ENCODE data around the gene NT5C1A.

Gene NT5C1A

DNA sequence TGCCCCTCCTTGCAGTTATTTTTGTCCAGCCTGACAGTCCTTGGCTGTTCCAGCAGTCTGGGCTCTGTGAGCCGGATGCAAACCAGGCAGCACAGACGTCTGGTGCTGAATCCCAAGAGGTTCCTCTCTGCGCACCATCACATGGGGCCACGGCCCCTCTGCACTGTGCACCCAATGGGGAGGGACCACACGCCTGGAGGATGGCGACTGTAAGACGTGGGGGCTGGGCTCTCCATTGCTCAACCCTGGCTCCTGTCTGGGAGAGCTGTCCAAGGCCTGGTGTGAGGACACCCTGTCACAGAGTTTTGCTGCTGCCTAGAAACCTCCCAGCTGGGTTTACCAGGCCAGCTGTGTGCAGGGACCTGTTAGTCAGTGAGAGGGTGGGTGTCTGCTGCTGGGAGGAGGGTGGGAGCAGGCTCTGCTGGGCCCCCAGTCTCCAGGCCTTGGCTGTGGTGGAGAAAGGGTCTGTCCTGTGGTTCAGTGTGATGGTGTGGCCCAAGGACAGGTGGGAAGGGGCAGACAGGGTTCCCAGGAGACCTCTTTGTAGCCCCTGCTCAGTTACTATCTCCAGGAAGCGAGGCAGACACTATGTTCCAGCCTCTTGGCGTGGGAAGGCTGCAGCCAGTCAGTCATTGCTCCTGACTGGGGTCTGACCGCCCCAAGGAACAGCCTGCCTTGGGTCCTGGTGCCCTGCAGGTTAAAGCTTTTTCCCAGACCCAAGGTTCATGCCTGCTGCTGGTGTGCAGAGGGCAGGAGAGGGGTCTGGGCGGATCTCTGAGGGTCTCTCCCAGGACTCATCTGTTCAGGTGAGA is 46.2 kb downstream of the NT5C1A start:
- H3K36me3 ChIP-seq (ENCODE audit: control insufficient read depth in 2 of 2, insufficient read depth in 1 of 2, low read length in 2 of 2), result peaks cover 0 to 46% of the 10 kb centered on the region in 2 experiments; a peak in 1 of 3 replicates
- H3K27ac ChIP-seq (ENCODE audit: extremely low read depth, low read depth, low read length), result no peak overlapping the region
- H3K4me1 ChIP-seq (ENCODE audit: control insufficient read depth, insufficient read depth, low read length), result no peaks in the 10 kb centered on the region
- ChIA-PET CTCF (interaction anchor here (0.7 kb wide), 1 partner anchor 43 kb away, joined by 3 read pairs; no protein-coding TSS in a partner anchor), POLR2A (no interaction called here)
- H3K4me3 ChIP-seq (ENCODE audit: low read depth, low read length), result no peak overlapping the region
- TF ChIP-seq, protein P1, sequence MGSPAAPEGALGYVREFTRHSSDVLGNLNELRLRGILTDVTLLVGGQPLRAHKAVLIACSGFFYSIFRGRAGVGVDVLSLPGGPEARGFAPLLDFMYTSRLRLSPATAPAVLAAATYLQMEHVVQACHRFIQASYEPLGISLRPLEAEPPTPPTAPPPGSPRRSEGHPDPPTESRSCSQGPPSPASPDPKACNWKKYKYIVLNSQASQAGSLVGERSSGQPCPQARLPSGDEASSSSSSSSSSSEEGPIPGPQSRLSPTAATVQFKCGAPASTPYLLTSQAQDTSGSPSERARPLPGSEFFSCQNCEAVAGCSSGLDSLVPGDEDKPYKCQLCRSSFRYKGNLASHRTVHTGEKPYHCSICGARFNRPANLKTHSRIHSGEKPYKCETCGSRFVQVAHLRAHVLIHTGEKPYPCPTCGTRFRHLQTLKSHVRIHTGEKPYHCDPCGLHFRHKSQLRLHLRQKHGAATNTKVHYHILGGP (tag by site-specific recombination; IDR thresholded peaks at IDR 0.05), result no peak
- no peak for TF ChIP-seq ZNF16 (tag by site-specific recombination; IDR thresholded peaks at IDR 0.05; ENCODE audit: low read depth)
- TF ChIP-seq ZNF24 (tag by site-specific recombination; IDR thresholded peaks at IDR 0.05), result no peak
- TF ChIP-seq GLI4 (tag by site-specific recombination; IDR thresholded peaks at IDR 0.05), result no peak
- no peak for TF ChIP-seq ZNF654 (tag by site-specific recombination; IDR thresholded peaks at IDR 0.05; ENCODE audit: low read depth)
- TF ChIP-seq ZNF423 (tag by site-specific recombination; IDR thresholded peaks at IDR 0.05), result no peak
- TF ChIP-seq MEIS1 (CRISPR knock-in tag; IDR thresholded peaks at IDR 0.05; ENCODE audit: borderline replicate concordance), result no peak
- H3K9me3 ChIP-seq (ENCODE audit: control insufficient read depth, insufficient read depth, low read depth, low read length), result no peaks in the 10 kb centered on the region

DNA sequence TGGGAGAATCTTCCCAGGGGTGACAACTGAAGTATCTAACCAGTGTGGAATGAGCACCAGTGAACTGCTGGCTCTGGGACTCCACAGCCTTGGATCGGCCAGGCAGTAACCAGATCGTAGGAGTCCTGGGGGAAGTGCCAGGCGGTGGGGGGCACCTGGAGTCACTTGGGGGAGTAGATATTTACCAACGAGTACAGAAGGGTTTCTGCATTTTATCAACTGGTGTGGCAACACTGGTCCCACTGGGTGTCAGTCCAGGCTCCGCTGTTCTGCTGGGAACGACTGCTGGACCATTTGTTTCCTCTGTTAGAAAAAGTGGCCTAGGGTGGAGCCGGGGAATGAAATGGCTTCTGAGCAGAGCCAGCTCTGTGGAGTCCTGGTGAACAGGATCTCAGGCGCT is 46.9 kb downstream of the NT5C1A start:
- Histone ChIP-seq H3K4me3 (ENCODE audit: low read depth, low read length) (no peak overlapping the region), H3K27ac (ENCODE audit: extremely low read depth, low read depth, low read length) (no peak overlapping the region), H3K4me1 (ENCODE audit: control insufficient read depth, insufficient read depth, low read length) (no peaks in the 10 kb centered on the region), H3K9me3 (ENCODE audit: control insufficient read depth, insufficient read depth, low read depth, low read length) (no peaks in the 10 kb centered on the region), H3K36me3 (ENCODE audit: control insufficient read depth in 2 of 2, insufficient read depth in 1 of 2, low read length in 2 of 2) (peaks cover 0 to 40% of the 10 kb centered on the region in 2 experiments; a peak in 1 of 3 replicates)
- POLR2A ChIA-PET, result no interaction called here
- TF ChIP-seq, protein P2, sequence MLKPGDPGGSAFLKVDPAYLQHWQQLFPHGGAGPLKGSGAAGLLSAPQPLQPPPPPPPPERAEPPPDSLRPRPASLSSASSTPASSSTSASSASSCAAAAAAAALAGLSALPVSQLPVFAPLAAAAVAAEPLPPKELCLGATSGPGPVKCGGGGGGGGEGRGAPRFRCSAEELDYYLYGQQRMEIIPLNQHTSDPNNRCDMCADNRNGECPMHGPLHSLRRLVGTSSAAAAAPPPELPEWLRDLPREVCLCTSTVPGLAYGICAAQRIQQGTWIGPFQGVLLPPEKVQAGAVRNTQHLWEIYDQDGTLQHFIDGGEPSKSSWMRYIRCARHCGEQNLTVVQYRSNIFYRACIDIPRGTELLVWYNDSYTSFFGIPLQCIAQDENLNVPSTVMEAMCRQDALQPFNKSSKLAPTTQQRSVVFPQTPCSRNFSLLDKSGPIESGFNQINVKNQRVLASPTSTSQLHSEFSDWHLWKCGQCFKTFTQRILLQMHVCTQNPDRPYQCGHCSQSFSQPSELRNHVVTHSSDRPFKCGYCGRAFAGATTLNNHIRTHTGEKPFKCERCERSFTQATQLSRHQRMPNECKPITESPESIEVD (tag by site-specific recombination; IDR thresholded peaks at IDR 0.05), result no peak
- TF ChIP-seq ZNF670 (tag by site-specific recombination; IDR thresholded peaks at IDR 0.05; ENCODE audit: low read depth) (no peak), ZNF175 (tag by site-specific recombination; IDR thresholded peaks at IDR 0.05) (no peak), ZIC2 (tag by site-specific recombination; IDR thresholded peaks at IDR 0.05) (no peak), REPIN1 (tag by site-specific recombination; IDR thresholded peaks at IDR 0.05; ENCODE audit: low read depth) (no peak), ZNF830 (tag by site-specific recombination; IDR thresholded peaks at IDR 0.05; ENCODE audit: low read depth) (no peak), ZNF433 (tag by site-specific recombination; IDR thresholded peaks at IDR 0.05; ENCODE audit: low read depth) (no peak), ZNF292 (tag by site-specific recombination; IDR thresholded peaks at IDR 0.05; ENCODE audit: borderline replicate concordance, low read depth) (no peak), SALL2 (tag by site-specific recombination; IDR thresholded peaks at IDR 0.05; ENCODE audit: borderline replicate concordance) (no peak), ZNF10 (tag by site-specific recombination; IDR thresholded peaks at IDR 0.05) (no peak)
- TF ChIP-seq, protein P3, sequence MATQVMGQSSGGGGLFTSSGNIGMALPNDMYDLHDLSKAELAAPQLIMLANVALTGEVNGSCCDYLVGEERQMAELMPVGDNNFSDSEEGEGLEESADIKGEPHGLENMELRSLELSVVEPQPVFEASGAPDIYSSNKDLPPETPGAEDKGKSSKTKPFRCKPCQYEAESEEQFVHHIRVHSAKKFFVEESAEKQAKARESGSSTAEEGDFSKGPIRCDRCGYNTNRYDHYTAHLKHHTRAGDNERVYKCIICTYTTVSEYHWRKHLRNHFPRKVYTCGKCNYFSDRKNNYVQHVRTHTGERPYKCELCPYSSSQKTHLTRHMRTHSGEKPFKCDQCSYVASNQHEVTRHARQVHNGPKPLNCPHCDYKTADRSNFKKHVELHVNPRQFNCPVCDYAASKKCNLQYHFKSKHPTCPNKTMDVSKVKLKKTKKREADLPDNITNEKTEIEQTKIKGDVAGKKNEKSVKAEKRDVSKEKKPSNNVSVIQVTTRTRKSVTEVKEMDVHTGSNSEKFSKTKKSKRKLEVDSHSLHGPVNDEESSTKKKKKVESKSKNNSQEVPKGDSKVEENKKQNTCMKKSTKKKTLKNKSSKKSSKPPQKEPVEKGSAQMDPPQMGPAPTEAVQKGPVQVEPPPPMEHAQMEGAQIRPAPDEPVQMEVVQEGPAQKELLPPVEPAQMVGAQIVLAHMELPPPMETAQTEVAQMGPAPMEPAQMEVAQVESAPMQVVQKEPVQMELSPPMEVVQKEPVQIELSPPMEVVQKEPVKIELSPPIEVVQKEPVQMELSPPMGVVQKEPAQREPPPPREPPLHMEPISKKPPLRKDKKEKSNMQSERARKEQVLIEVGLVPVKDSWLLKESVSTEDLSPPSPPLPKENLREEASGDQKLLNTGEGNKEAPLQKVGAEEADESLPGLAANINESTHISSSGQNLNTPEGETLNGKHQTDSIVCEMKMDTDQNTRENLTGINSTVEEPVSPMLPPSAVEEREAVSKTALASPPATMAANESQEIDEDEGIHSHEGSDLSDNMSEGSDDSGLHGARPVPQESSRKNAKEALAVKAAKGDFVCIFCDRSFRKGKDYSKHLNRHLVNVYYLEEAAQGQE (tag by site-specific recombination; IDR thresholded peaks at IDR 0.05), result no peak
- CTCF ChIA-PET, result interaction anchor here (3.2 kb wide), 1 partner anchor 15 kb away, joined by 19 read pairs; no protein-coding TSS in a partner anchor

Data from HEK293 (cell line).